ENCODE measurements around the gene B3GAT3. TPM values are rescaled to one million over a fixed set of nuclear protein-coding genes. Genes with fewer than 3 reads are reported as not detected.

B3GAT3 gene
- total and polyA plus RNA-seq, 10 of the 15 experiments (the other 5 are each of a cell fraction or from before 2014, with no cell fraction given): 0.31 to 52.7 (median 29.8) TPM

DNA sequence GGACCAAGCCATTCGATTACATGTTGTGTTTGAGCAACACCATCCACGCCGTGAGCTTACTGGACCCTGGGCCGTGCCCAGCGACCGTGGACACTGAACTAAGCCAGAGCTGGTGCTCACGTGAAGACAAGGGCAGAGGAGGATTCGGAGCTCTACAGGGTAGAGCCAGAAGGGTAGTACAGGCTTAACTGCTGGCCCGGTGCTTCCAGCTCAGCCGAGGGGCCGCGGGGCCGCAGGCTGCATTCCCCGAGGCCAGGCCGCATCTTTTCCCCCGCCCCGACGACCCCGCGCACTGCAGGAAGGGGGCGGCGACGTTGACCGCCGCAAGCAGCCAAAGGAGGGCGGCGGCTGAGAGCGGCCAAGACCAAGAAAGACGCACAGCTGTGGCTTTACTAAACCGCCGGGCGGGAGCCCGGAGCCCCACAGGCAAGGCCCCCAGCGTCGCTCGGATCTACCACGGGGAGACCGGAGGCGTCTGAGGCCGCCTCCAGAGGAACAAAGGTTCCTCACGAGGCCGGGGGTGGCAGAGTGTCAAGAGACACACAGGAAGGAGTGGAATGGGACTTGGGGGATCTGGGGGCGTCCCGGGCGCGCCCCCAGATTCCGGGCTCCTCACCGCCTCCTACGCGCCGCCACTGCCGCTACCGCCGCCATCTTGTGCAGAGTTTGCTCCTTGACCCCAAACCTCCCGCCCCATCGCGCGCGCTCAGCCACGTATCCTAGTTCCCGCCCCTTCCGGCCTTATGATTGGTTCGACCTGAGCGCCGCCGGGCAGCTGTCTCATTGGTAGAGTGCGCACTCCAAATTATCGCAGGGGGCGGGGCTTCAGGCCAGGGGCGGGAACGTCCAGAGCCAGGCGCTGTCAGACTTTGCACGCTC, 24.4 kb upstream of the B3GAT3 start, which contains the start of gene GANAB (continued):
- TF ChIP-seq, protein P1, sequence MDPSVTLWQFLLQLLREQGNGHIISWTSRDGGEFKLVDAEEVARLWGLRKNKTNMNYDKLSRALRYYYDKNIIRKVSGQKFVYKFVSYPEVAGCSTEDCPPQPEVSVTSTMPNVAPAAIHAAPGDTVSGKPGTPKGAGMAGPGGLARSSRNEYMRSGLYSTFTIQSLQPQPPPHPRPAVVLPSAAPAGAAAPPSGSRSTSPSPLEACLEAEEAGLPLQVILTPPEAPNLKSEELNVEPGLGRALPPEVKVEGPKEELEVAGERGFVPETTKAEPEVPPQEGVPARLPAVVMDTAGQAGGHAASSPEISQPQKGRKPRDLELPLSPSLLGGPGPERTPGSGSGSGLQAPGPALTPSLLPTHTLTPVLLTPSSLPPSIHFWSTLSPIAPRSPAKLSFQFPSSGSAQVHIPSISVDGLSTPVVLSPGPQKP (IDR thresholded peaks at IDR 0.05; ENCODE audit: low read depth, low read length): 0 out of 2 replicates have a peak, but pooled peaks have one; percentile 43
- TF ChIP-seq PAX5 (IDR thresholded peaks at IDR 0.05; ENCODE audit: borderline replicate concordance, low read depth, low read length): no peak; the same call in 1 of the 2 replicates
- no peak for TF ChIP-seq EED (IDR thresholded peaks at IDR 0.05; ENCODE audit: low read depth)
- no peak for TF ChIP-seq RBBP5 (conservative IDR thresholded peaks at IDR 0.05)
- TF ChIP-seq ASH2L (IDR thresholded peaks at IDR 0.05; ENCODE audit: borderline replicate concordance, low read depth): peak; percentile 79; the same call in 1 of the 2 replicates
- TF ChIP-seq STAT1 (conservative IDR thresholded peaks at IDR 0.05): no peak
- TF ChIP-seq IRF4 (IDR thresholded peaks at IDR 0.05; ENCODE audit: low read depth, low read length): no peak
- TF ChIP-seq SIX5 (IDR thresholded peaks at IDR 0.05; ENCODE audit: low read depth, low read length, severe bottlenecking): no peak
- peak; percentile 81; the same call in 1 of the 2 replicates for TF ChIP-seq PML (IDR thresholded peaks at IDR 0.05; ENCODE audit: low read length)
- TF ChIP-seq GATAD2B (conservative IDR thresholded peaks at IDR 0.05; ENCODE audit: low read depth): peak; percentile 70
- TF ChIP-seq, protein P2, sequence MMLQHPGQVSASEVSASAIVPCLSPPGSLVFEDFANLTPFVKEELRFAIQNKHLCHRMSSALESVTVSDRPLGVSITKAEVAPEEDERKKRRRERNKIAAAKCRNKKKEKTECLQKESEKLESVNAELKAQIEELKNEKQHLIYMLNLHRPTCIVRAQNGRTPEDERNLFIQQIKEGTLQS (IDR thresholded peaks at IDR 0.05; ENCODE audit: borderline replicate concordance, extremely low read depth, low read depth, low read length): no peak
- no peak for TF ChIP-seq ETV6 (conservative IDR thresholded peaks at IDR 0.05 in 1 of 2, IDR thresholded peaks at IDR 0.05 in 1 of 2; ENCODE audit: borderline replicate concordance in 1 of 2, low read depth in 1 of 2)
- no peak for TF ChIP-seq PBX3 (IDR thresholded peaks at IDR 0.05; ENCODE audit: insufficient replicate concordance, low read depth, low read length)
- no peak for TF ChIP-seq STAT3 (IDR thresholded peaks at IDR 0.05; ENCODE audit: low read depth, low read length)
- TF ChIP-seq BRCA1 (IDR thresholded peaks at IDR 0.05; ENCODE audit: low read depth, low read length): no peak
- TF ChIP-seq FOS (IDR thresholded peaks at IDR 0.05; ENCODE audit: borderline replicate concordance, extremely low read depth, insufficient read length): no peak
- TF ChIP-seq MXI1 (IDR thresholded peaks at IDR 0.05; ENCODE audit: low read depth, low read length): 0 out of 2 replicates have a peak, but pooled peaks have one; percentile 11
- TF ChIP-seq, protein P3, sequence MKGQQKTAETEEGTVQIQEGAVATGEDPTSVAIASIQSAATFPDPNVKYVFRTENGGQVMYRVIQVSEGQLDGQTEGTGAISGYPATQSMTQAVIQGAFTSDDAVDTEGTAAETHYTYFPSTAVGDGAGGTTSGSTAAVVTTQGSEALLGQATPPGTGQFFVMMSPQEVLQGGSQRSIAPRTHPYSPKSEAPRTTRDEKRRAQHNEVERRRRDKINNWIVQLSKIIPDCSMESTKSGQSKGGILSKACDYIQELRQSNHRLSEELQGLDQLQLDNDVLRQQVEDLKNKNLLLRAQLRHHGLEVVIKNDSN (IDR thresholded peaks at IDR 0.05; ENCODE audit: borderline replicate concordance, extremely low read length, insufficient read depth, low read depth, low read length): no peak
- TF ChIP-seq TCF12 (IDR thresholded peaks at IDR 0.05; ENCODE audit: low read depth, low read length): no peak
- no peak for TF ChIP-seq BMI1 (IDR thresholded peaks at IDR 0.05; ENCODE audit: borderline replicate concordance)
- no peak for TF ChIP-seq MYB (IDR thresholded peaks at IDR 0.05; ENCODE audit: borderline replicate concordance, low read depth, low read length)
- TF ChIP-seq NFXL1 (IDR thresholded peaks at IDR 0.05; ENCODE audit: borderline replicate concordance): no peak
- peak; percentile 94 for TF ChIP-seq POLR2A (IDR thresholded peaks at IDR 0.05; ENCODE audit: low read depth, low read length)
